Measurements from ENCODE around the gene SRGAP3.

SRGAP3 gene

DNA sequence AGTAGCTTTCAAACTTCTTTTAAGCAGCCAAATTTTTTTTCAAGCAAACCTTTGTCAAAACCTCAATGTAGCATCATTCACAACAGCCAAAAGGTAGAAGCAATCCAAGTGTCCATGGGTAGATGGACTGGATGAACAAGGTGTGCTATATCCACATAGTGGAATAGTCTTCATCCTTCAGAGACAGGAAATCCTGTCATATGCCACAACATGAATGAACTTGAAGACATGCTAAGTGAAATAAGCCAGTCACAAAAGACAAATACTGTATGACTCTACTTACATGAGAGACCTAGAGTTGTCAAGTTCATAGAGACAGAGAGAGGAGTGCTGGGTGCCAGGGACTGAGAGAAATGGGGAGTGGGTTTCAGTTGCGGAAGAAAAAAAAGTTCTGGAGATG lies 87.6 kb downstream of the SRGAP3 start:
- in situ Hi-C loops (cut with MboI; ENCODE audit: low pct_unique_long_range_greater_than_20kb, low sequenced_read_pairs, unreplicated experiment): no loop called here
- TF ChIP-seq, protein P1, sequence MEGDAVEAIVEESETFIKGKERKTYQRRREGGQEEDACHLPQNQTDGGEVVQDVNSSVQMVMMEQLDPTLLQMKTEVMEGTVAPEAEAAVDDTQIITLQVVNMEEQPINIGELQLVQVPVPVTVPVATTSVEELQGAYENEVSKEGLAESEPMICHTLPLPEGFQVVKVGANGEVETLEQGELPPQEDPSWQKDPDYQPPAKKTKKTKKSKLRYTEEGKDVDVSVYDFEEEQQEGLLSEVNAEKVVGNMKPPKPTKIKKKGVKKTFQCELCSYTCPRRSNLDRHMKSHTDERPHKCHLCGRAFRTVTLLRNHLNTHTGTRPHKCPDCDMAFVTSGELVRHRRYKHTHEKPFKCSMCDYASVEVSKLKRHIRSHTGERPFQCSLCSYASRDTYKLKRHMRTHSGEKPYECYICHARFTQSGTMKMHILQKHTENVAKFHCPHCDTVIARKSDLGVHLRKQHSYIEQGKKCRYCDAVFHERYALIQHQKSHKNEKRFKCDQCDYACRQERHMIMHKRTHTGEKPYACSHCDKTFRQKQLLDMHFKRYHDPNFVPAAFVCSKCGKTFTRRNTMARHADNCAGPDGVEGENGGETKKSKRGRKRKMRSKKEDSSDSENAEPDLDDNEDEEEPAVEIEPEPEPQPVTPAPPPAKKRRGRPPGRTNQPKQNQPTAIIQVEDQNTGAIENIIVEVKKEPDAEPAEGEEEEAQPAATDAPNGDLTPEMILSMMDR (IDR thresholded peaks at IDR 0.05; ENCODE audit: extremely low read depth, insufficient read depth, missing control alignments): no peak

DNA sequence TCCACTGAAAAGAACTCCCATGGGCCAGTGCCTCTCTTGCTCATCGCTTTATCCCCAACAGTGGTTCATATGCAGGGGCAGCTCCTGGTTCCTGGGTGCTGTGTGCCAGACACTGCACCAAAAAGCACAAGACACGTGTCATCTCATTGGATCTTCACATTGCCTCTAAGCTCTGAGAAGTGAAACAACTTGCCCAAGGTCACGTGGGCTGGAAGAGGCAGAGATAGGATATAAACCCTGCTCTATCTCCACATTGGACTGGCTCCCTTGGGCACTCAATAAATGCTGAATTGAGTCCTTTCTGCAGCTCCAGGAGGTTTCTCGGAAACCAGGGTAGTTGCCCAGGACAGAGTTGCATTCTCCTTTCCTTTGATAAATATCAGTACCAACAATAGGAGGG lies 88.1 kb downstream of the SRGAP3 start:
- TF ChIP-seq, protein P1 (IDR thresholded peaks at IDR 0.05; ENCODE audit: extremely low read depth, insufficient read depth, missing control alignments): no peak
- DNase-seq (ENCODE audit: low spot score): no peak

More for the DNA sequence above, 87.6 kb downstream of the SRGAP3 start:
- DNase-seq (ENCODE audit: low spot score): no peak

DNA sequence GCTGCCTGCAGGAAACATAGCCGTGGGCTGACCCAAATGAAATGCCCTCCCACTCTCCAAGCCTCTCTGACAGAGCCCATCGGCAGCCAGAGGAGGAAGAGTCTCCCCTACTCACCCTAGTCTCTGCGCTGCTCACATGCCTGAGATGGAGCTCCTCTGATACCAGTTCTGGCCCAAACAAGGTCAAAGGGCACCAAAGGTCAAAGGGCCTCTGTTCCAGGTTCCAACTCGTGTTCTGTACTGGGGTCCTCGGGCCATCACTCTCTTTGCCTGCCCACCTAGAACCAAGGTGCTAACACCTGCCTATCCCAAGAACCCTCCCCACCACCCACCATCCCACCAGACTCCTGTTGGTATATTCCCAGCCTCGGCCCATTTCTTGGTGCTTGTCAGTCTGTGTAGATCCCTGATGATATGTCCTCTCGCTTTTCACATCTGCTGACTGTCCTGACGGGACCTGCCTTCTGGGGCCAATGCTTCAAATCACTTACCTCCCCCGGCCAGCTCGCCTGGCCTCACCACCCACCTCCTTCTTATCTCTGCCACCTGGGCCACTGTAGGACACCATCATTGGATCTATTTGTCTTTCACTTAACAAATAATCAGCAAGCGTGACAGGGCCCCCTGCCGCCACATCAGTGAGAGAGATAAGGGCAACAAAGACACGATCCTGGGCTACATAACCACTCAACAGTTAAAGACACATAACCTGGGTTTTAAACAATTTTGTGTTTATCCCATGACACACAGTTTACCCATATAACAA lies 90.4 kb downstream of the SRGAP3 start:
- in situ Hi-C loops (cut with MboI; ENCODE audit: low pct_unique_long_range_greater_than_20kb, low sequenced_read_pairs, unreplicated experiment): no loop called here
- DNase-seq (ENCODE audit: low spot score): no peak
- TF ChIP-seq, protein P1 (IDR thresholded peaks at IDR 0.05; ENCODE audit: extremely low read depth, insufficient read depth, missing control alignments): no peak

More for the DNA sequence above, 88.1 kb downstream of the SRGAP3 start:
- in situ Hi-C loops (cut with MboI; ENCODE audit: low pct_unique_long_range_greater_than_20kb, low sequenced_read_pairs, unreplicated experiment): no loop called here

DNA sequence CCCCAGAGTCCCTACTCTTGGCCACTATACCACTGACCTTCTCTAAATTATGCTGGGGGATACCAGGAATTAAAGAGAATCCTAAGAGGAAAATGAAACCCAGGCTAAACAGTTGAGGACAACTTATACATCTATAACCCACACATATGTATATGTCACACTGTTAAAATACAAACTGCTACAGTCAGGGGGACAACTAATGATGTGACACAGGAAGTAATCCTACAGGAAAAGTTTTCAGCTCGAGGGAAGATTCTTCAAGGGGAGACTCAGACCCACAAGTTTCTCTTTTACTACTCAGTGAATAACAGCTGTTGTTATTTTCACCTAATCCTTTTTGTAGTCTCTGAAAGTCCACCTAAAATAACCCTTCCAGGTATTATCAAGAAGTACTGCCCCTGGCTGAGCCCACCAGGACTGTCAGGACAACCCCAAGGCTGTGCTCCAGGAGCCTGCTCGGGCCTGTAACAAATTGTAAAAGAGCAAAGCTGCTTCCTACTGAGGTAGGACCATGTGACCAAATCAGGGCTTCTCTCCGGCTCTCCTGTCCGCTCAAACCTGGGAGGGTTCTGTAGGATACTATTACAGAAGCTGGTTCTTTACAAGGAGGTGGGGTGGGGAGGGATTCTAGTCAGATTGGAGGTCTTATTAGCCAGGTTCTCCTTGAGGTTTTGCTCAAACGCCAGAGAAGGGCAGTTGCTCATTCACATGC lies 91.6 kb downstream of the SRGAP3 start:
- no peak for DNase-seq (ENCODE audit: low spot score)
- in situ Hi-C loops (cut with MboI; ENCODE audit: low pct_unique_long_range_greater_than_20kb, low sequenced_read_pairs, unreplicated experiment): no loop called here
- TF ChIP-seq, protein P1 (IDR thresholded peaks at IDR 0.05; ENCODE audit: extremely low read depth, insufficient read depth, missing control alignments): no peak

DNA sequence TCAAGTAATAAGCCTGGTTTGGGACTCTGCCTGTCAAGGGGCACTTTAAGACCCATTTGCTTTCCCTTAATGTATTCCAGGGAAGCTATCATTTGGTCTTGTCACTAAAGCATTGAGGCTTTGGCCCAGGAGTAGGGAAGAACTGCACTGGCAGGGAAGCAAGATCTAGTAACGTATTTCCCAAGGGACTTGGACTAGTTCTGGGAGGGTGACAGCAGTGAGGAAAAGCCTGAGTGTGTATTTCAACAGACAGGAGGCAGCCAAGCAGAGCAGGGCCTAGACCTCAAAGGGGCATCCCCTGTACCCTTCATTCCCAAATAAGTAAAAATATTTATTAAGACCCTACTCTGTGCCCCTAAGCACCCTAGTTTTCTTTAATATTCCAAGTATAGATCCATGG lies 92.8 kb downstream of the SRGAP3 start:
- TF ChIP-seq, protein P1 (IDR thresholded peaks at IDR 0.05; ENCODE audit: extremely low read depth, insufficient read depth, missing control alignments): no peak
- in situ Hi-C loops (cut with MboI; ENCODE audit: low pct_unique_long_range_greater_than_20kb, low sequenced_read_pairs, unreplicated experiment): no loop called here
- no peak for DNase-seq (ENCODE audit: low spot score)

DNA sequence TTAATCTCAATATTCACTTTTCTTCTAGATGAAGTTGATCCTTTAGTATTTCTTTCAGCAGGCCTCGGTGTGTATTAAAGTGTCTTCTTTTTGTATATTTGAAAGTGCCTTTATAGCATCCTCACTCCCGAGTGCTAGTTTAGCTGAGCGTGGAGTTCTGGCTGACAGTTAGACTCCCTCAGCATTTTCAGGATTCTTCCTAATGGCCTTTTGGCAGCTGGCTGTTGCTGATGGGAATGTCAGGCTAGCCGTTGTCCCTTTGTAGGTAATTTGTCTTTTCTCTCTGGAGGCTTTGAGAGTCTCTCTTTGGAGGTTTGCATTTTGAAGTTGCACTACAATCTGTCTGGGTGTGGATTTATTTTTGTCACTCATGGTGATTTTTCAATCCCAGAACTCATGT lies 94.4 kb downstream of the SRGAP3 start:
- TF ChIP-seq, protein P1 (IDR thresholded peaks at IDR 0.05; ENCODE audit: extremely low read depth, insufficient read depth, missing control alignments): no peak
- in situ Hi-C loops (cut with MboI; ENCODE audit: low pct_unique_long_range_greater_than_20kb, low sequenced_read_pairs, unreplicated experiment): no loop called here
- no peak for DNase-seq (ENCODE audit: low spot score)
